HepG2 (cell line): ENCODE measurements around the gene TBC1D12. TPM values are rescaled to one million over a fixed set of nuclear protein-coding genes. Genes with fewer than 3 reads are reported as not detected.

Experiments used
- AGO2 ChIP-seq: fragments of 200-400 bp; formaldehyde crosslinking; optimal IDR thresholded peaks from 2 replicates; pipeline ENCODE3; 2017; ENCODE audit warnings: mild to moderate bottlenecking, low read depth, low read length, moderate library complexity
- ARID4A ChIP-seq: sonication (generic); formaldehyde crosslinking; IDR thresholded peaks from 2 replicates; pipeline ENCODE4 v1.5.0; 2020; ENCODE audit warnings: mild to moderate bottlenecking, missing genetic modification reagents, borderline replicate concordance
- ATF2 ChIP-seq: sonication (generic); formaldehyde crosslinking; IDR thresholded peaks from 2 replicates; pipeline ENCODE4 v1.4.0; 2020; ENCODE audit warnings: missing genetic modification reagents
- CBFB ChIP-seq: sonication (generic); formaldehyde crosslinking; IDR thresholded peaks from 2 replicates; pipeline ENCODE4 v1.4.0; 2020; ENCODE audit warnings: missing genetic modification reagents
- FOXA1 ChIP-seq, 2 experiments: fragments of 450-650 bp in 1 of 2; sonication (generic) in 1 of 2; formaldehyde crosslinking in 1 of 2; IDR thresholded peaks; 2 replicates each; pipeline versions ENCODE4 v1.4.0 to v1.6.1; 2016 to 2020; ENCODE audit warnings: missing genetic modification reagents in 1 of 2
- MTA1 ChIP-seq: sonication (generic); formaldehyde crosslinking; IDR thresholded peaks from 2 replicates; pipeline ENCODE4 v1.4.0; 2020; ENCODE audit warnings: missing genetic modification reagents, mild to moderate bottlenecking, borderline replicate concordance
- NR1H2 ChIP-seq: sonication (generic); formaldehyde crosslinking; IDR thresholded peaks from 2 replicates; pipeline ENCODE4 v1.8.1; 2022; ENCODE audit warnings: low read depth, missing genetic modification reagents, borderline replicate concordance
- NR2F2 ChIP-seq: IDR thresholded peaks from 2 replicates; pipeline ENCODE4 v1.6.1; 2012; ENCODE audit warnings: low read depth, inconsistent platforms, borderline replicate concordance
- RBFOX2 ChIP-seq: fragments of 200-400 bp; formaldehyde crosslinking; IDR thresholded peaks from 2 replicates; pipeline ENCODE4 v1.6.1; 2017; ENCODE audit warnings: low read depth, mild to moderate bottlenecking, low read length
- RFXANK ChIP-seq: IDR thresholded peaks from 2 replicates; pipeline ENCODE4 v1.6.1; 2016
- SIX1 ChIP-seq: sonication (generic); formaldehyde crosslinking; IDR thresholded peaks from 2 replicates; pipeline ENCODE4 v1.4.0; 2020; ENCODE audit warnings: missing genetic modification reagents, borderline replicate concordance
- SNAPC2 ChIP-seq: sonication (generic); formaldehyde crosslinking; IDR thresholded peaks from 2 replicates; pipeline ENCODE4 v1.8.1; 2022; ENCODE audit warnings: mild to moderate bottlenecking, missing genetic modification reagents
- TFE3 ChIP-seq: IDR thresholded peaks from 2 replicates; pipeline ENCODE4 v1.6.1; 2016
- ZNF18 ChIP-seq: sonication (generic); formaldehyde crosslinking; IDR thresholded peaks from 2 replicates; pipeline ENCODE4 v1.8.0; 2022; ENCODE audit warnings: mild to moderate bottlenecking, missing genetic modification reagents; ENCODE audit not compliant: insufficient replicate concordance
- ZNF292 ChIP-seq: sonication (generic); formaldehyde crosslinking; IDR thresholded peaks from 2 replicates; pipeline ENCODE4 v1.8.1; 2022; ENCODE audit warnings: mild to moderate bottlenecking, low read depth, missing genetic modification reagents, borderline replicate concordance
- ZNF543 ChIP-seq: sonication (generic); formaldehyde crosslinking; IDR thresholded peaks from 2 replicates; pipeline ENCODE4 v1.4.0; 2020; ENCODE audit warnings: mild to moderate bottlenecking, missing genetic modification reagents
- ZNF644 ChIP-seq: IDR thresholded peaks from 2 replicates; pipeline ENCODE4 v1.6.1; 2016; ENCODE audit warnings: low read depth
- ZNF713 ChIP-seq: sonication (generic); formaldehyde crosslinking; IDR thresholded peaks from 2 replicates; pipeline ENCODE4 v1.4.0; 2020; ENCODE audit warnings: mild to moderate bottlenecking, missing genetic modification reagents
- ZNF800 ChIP-seq: sonication (generic); formaldehyde crosslinking; IDR thresholded peaks from 2 replicates; pipeline ENCODE4 v1.4.0; 2020; ENCODE audit warnings: missing genetic modification reagents
- polyA plus RNA-seq, 8 experiments: library from polyadenylated mRNA; depleted of rRNA in 3 of 8; stranded (reverse) in 7 of 8; unstranded in 1 of 8; fragments of >200 nt; fragmentation: Illumina TruSeq in 4 of 8; extraction: Trizol in 4 of 8; gene quantifications; 2 replicates each; pipeline versions ENCODE4 v1.2.1 to v1.2.3, GENCODE V29; 2011 to 2016; ENCODE audit warnings: low read depth in 4 of 8, missing spikeins in 1 of 8, mixed read lengths in 1 of 8; ENCODE audit not compliant: insufficient read depth in 1 of 8
- total RNA-seq, 5 experiments: library from RNA; depleted of rRNA; stranded (reverse); fragments of >200 nt; fragmentation: Illumina TruSeq; extraction: Trizol; gene quantifications; 2 replicates each; pipeline ENCODE4 v1.2.3, GENCODE V29; 2016; ENCODE audit warnings: low read depth in 1 of 5

TBC1D12 gene
- total and polyA plus RNA-seq, 2 of the 13 experiments (the other 11 are each of a cell fraction or from before 2014, with no cell fraction given), result 5.7 to 6.2 TPM

GRCh38 chr10:94402204-94402842, at the start of gene TBC1D12 (continued):
- TF ChIP-seq RBFOX2, result peak; percentile 74
- peak; percentile 84 for TF ChIP-seq ZNF18 (CRISPR knock-in tag)
- peak; percentile 49; the same call in 1 of the 2 replicates for TF ChIP-seq TFE3 (CRISPR knock-in tag)
- 0 out of 2 replicates have a peak, but pooled peaks have one; percentile 52 for TF ChIP-seq RFXANK
- no peak for TF ChIP-seq ZNF543
- TF ChIP-seq ZNF644 (CRISPR knock-in tag), result peak; percentile 73; the same call in 1 of the 2 replicates
- peak; percentile 80 for TF ChIP-seq ARID4A (CRISPR knock-in tag)
- TF ChIP-seq ATF2, result peak; percentile 28; the same call in 1 of the 2 replicates
- no peak for TF ChIP-seq CBFB
- no peak for TF ChIP-seq MTA1 (CRISPR knock-in tag)
- peak; percentile 81 for TF ChIP-seq ZNF800 (CRISPR knock-in tag)
- TF ChIP-seq ZNF292 (CRISPR knock-in tag), result peak; percentile 84
- peak; percentile 30 for TF ChIP-seq AGO2
- TF ChIP-seq NR2F2, result no peak
- 0 out of 2 replicates have a peak, but pooled peaks have one; percentile 8 for TF ChIP-seq SIX1 (CRISPR knock-in tag)
- no peak for TF ChIP-seq SNAPC2 (CRISPR knock-in tag)
- TF ChIP-seq FOXA1 (IDR thresholded peaks at IDR 0.05), result no peak
- no peak for TF ChIP-seq FOXA1 (CRISPR knock-in tag; IDR thresholded peaks at IDR 0.05)
- TF ChIP-seq NR1H2, result no peak
- TF ChIP-seq ZNF713, result no peak
